Smooth muscle cell (in vitro differentiated cells): ENCODE results near the gene LTB4R. TPM values are rescaled to one million over a fixed set of nuclear protein-coding genes. Genes with fewer than 3 reads are reported as not detected.

Experiments used
- DNase-seq: peaks from one replicate; lab custom pipeline; 2025; ENCODE audit not compliant: unreplicated experiment; lab: John Stamatoyannopoulos, UW
- H2AFZ ChIP-seq: fragments of 200-600 bp; sonication (generic); 2 replicates; pipeline ENCODE4 v1.6.0; 2016; ENCODE audit warnings: antibody characterized with exemption, low read depth, mild to moderate bottlenecking
- H3F3A ChIP-seq: fragments of 200-600 bp; sonication (generic); 2 replicates; pipeline ENCODE4 v1.6.0; 2017; ENCODE audit warnings: antibody characterized with exemption, low read depth
- H3K27ac ChIP-seq: fragments of 200-600 bp; sonication (generic); 2 replicates; pipeline ENCODE4 v1.5.1; 2016; ENCODE audit warnings: low read depth, mild to moderate bottlenecking
- H3K27me3 ChIP-seq: fragments of 200-600 bp; sonication (generic); 2 replicates; pipeline ENCODE4 v1.6.1; 2016; ENCODE audit warnings: low read depth, mild to moderate bottlenecking
- H3K36me3 ChIP-seq: fragments of 200-600 bp; sonication (generic); 2 replicates; pipeline ENCODE4 v1.5.1; 2016; ENCODE audit warnings: low read depth
- H3K4me1 ChIP-seq: fragments of 200-600 bp; sonication (generic); 2 replicates; pipeline ENCODE4 v1.5.1; 2016; ENCODE audit warnings: low read depth
- H3K4me2 ChIP-seq: fragments of 200-600 bp; sonication (generic); 2 replicates; pipeline ENCODE4 v1.6.0; 2016; ENCODE audit warnings: mild to moderate bottlenecking
- H3K4me3 ChIP-seq: fragments of 200-600 bp; sonication (generic); 2 replicates; pipeline ENCODE4 v1.5.1; 2016; ENCODE audit warnings: mild to moderate bottlenecking
- H3K79me2 ChIP-seq: fragments of 200-600 bp; sonication (generic); 2 replicates; pipeline ENCODE4 v1.6.0; 2016; ENCODE audit warnings: low read depth, mild to moderate bottlenecking
- H3K9ac ChIP-seq: fragments of 200-600 bp; sonication (generic); 2 replicates; pipeline ENCODE4 v1.6.0; 2016; ENCODE audit warnings: low read depth
- H3K9me3 ChIP-seq: fragments of 200-600 bp; sonication (generic); replicated peaks from 2 replicates; pipeline ENCODE4 v1.5.1; 2016; ENCODE audit warnings: low read depth
- H4K20me1 ChIP-seq: fragments of 200-600 bp; sonication (generic); 2 replicates; pipeline ENCODE4 v1.6.0; 2016; ENCODE audit warnings: low read depth
- CTCF ChIP-seq: fragments of 200-600 bp; sonication (generic); IDR thresholded peaks from 2 replicates; pipeline ENCODE4 v1.5.1; 2017; ENCODE audit warnings: borderline replicate concordance, mild to moderate bottlenecking, antibody characterized with exemption; ENCODE audit not compliant: insufficient read depth, poor library complexity, severe bottlenecking
- WGBS: methylation state at CpG from one replicate; pipeline ENCODE4 v1.1.7; 2016; ENCODE audit warnings: low lambda C conversion rate; 5-methylcytosine and 5-hydroxymethylcytosine counted together
- polyA plus RNA-seq: library from polyadenylated mRNA; unstranded; fragments of >200 nt; fragmentation: Nextera tagmentation; extraction: Ambion mirVana; gene quantifications from 2 replicates; pipeline ENCODE4 v1.2.1, GENCODE V29; 2016
- total RNA-seq: library from RNA; depleted of rRNA; stranded (reverse); fragments of >200 nt; gene quantifications from 2 replicates; pipeline ENCODE4 v1.2.3, GENCODE V29; 2014

LTB4R gene
- total and polyA plus RNA-seq, 2 experiments from 2014 or later = 1.6 to 2.7 TPM

- Histone ChIP-seq H3K9me3 (no peaks in the 10 kb centered on the region), H3K36me3 (no peaks in the 10 kb centered on the region), H2AFZ (no peak overlapping the region), H3K79me2 (no peaks in the 10 kb centered on the region), H4K20me1 (no peaks in the 10 kb centered on the region), H3K27me3 (peaks cover 88% of the 10 kb centered on the region), H3K27ac (no peak overlapping the region), H3F3A (no peaks in the 10 kb centered on the region), H3K9ac (no peak overlapping the region), H3K4me2 (no peak overlapping the region), H3K4me3 (no peak overlapping the region), H3K4me1 (no peaks in the 10 kb centered on the region)
- DNase-seq = no peak
- WGBS = 92% methylated on average over 2 of the region's 2 CpGs
- TF ChIP-seq CTCF = no peak
Observed at GRCh38 chr14:24348186-24348585, 36.9 kb downstream of the LTB4R start.

- Histone ChIP-seq H3K79me2 (no peaks in the 10 kb centered on the region), H3K27ac (no peak overlapping the region), H3K9me3 (no peaks in the 10 kb centered on the region), H2AFZ (no peak overlapping the region), H3K4me3 (no peak overlapping the region), H3F3A (no peaks in the 10 kb centered on the region), H3K36me3 (no peaks in the 10 kb centered on the region), H3K4me2 (no peak overlapping the region), H3K9ac (no peak overlapping the region), H3K27me3 (peaks cover 79% of the 10 kb centered on the region), H3K4me1 (no peaks in the 10 kb centered on the region), H4K20me1 (no peaks in the 10 kb centered on the region)
- TF ChIP-seq CTCF = no peak
- no peak for DNase-seq
- WGBS = 72% methylated on average over 5 of the region's 5 CpGs
Observed at GRCh38 chr14:24349742-24350141, 38.4 kb downstream of the LTB4R start.

GRCh38 chr14:24351517-24351916, 40.2 kb downstream of the LTB4R start:
- Histone ChIP-seq H3K36me3 (no peaks in the 10 kb centered on the region), H3K9ac (no peak overlapping the region), H4K20me1 (no peaks in the 10 kb centered on the region), H2AFZ (no peak overlapping the region), H3K27ac (no peak overlapping the region), H3K9me3 (no peaks in the 10 kb centered on the region), H3K4me1 (no peaks in the 10 kb centered on the region), H3K79me2 (no peaks in the 10 kb centered on the region), H3K4me3 (no peak overlapping the region), H3K4me2 (no peak overlapping the region), H3K27me3 (peaks cover 67% of the 10 kb centered on the region), H3F3A (no peaks in the 10 kb centered on the region)
- WGBS = 37% methylated on average over 4 of the region's 4 CpGs
- no peak for TF ChIP-seq CTCF
- no peak for DNase-seq
